Neural progenitor cell (in vitro differentiated cells): ENCODE data around the gene ITGA3. TPM values are rescaled to one million over a fixed set of nuclear protein-coding genes. Genes with fewer than 3 reads are reported as not detected.

Source experiments
- DNase-seq: peaks from one replicate; pipeline ENCODE4 v3.0.0-alpha.2; 2016; ENCODE audit warnings: low spot score
- H2AFZ ChIP-seq: fragments of 200-600 bp; sonication (generic); replicated peaks from 2 replicates; pipeline ENCODE4 v1.6.1; 2016; ENCODE audit warnings: antibody characterized with exemption
- H3F3A ChIP-seq: fragments of 200-600 bp; sonication (generic); 2 replicates; pipeline ENCODE4 v1.6.1; 2016; ENCODE audit warnings: antibody characterized with exemption, low read depth
- H3K27ac ChIP-seq: fragments of 200-600 bp; sonication (generic); 2 replicates; pipeline ENCODE4 v1.5.1; 2016; ENCODE audit warnings: mild to moderate bottlenecking
- H3K27me3 ChIP-seq: fragments of 200-600 bp; sonication (generic); 2 replicates; pipeline ENCODE4 v1.6.1; 2016; ENCODE audit warnings: mild to moderate bottlenecking, moderate library complexity
- H3K36me3 ChIP-seq: fragments of 200-600 bp; sonication (generic); 2 replicates; pipeline ENCODE4 v1.5.1; 2016
- H3K4me1 ChIP-seq: fragments of 200-600 bp; sonication (generic); 2 replicates; pipeline ENCODE4 v1.6.1; 2016; ENCODE audit warnings: mixed run types
- H3K4me2 ChIP-seq: fragments of 200-600 bp; sonication (generic); 2 replicates; pipeline ENCODE4 v1.6.1; 2016
- H3K4me3 ChIP-seq: fragments of 200-600 bp; sonication (generic); 2 replicates; pipeline ENCODE4 v1.5.1; 2016
- H3K79me2 ChIP-seq: fragments of 200-600 bp; sonication (generic); 2 replicates; pipeline ENCODE4 v1.6.1; 2016; ENCODE audit warnings: low read depth
- H3K9ac ChIP-seq: fragments of 200-600 bp; sonication (generic); 2 replicates; pipeline ENCODE4 v1.6.1; 2016
- H3K9me3 ChIP-seq: fragments of 200-600 bp; sonication (generic); 2 replicates; pipeline ENCODE4 v1.5.1; 2016; ENCODE audit warnings: low read depth
- H4K20me1 ChIP-seq: fragments of 200-600 bp; sonication (generic); 2 replicates; pipeline ENCODE4 v1.6.1; 2016; ENCODE audit warnings: low read depth
- H3K27ac Mint-ChIP-seq: 3 replicates; pipeline ENCODE4 v1.8.0; 2021; ENCODE audit warnings: mixed read lengths
- H3K27me3 Mint-ChIP-seq: 2 replicates; pipeline ENCODE4 v1.8.0; 2022; ENCODE audit warnings: low read depth, mild to moderate bottlenecking, inconsistent platforms, moderate library complexity, mixed read lengths; ENCODE audit not compliant: insufficient read depth
- H3K36me3 Mint-ChIP-seq: 3 replicates; pipeline ENCODE4 v1.8.0; 2021; ENCODE audit warnings: mixed read lengths
- H3K4me1 Mint-ChIP-seq: 3 replicates; pipeline ENCODE4 v1.8.0; 2021; ENCODE audit warnings: mixed read lengths
- H3K4me3 Mint-ChIP-seq: 3 replicates; pipeline ENCODE4 v1.8.0; 2021; ENCODE audit warnings: mild to moderate bottlenecking, moderate library complexity, mixed read lengths
- H3K9me3 Mint-ChIP-seq: 3 replicates; pipeline ENCODE4 v1.8.0; 2020; ENCODE audit warnings: mixed read lengths
- CTCF ChIP-seq: fragments of 200-600 bp; sonication (generic); IDR thresholded peaks from 2 replicates; pipeline ENCODE4 v1.5.1; 2017; ENCODE audit warnings: antibody characterized with exemption, mild to moderate bottlenecking
- EZH2 ChIP-seq: fragments of 200-600 bp; sonication (generic); IDR thresholded peaks from 2 replicates; pipeline ENCODE4 v1.6.1; 2017; ENCODE audit warnings: antibody characterized with exemption, mild to moderate bottlenecking, moderate library complexity
- EZH2phosphoT487 ChIP-seq: fragments of 200-600 bp; sonication (generic); IDR thresholded peaks from 2 replicates; pipeline ENCODE4 v1.6.1; 2017; ENCODE audit warnings: antibody characterized with exemption
- total RNA-seq: library from RNA; depleted of rRNA; stranded (reverse); fragments of >200 nt; gene quantifications from 2 replicates; pipeline ENCODE4 v1.2.3, GENCODE V29; 2015; ENCODE audit warnings: low replicate concordance

The ITGA3 gene
- total RNA-seq, 1 donor from 2014 or later: 7.7 TPM

DNA sequence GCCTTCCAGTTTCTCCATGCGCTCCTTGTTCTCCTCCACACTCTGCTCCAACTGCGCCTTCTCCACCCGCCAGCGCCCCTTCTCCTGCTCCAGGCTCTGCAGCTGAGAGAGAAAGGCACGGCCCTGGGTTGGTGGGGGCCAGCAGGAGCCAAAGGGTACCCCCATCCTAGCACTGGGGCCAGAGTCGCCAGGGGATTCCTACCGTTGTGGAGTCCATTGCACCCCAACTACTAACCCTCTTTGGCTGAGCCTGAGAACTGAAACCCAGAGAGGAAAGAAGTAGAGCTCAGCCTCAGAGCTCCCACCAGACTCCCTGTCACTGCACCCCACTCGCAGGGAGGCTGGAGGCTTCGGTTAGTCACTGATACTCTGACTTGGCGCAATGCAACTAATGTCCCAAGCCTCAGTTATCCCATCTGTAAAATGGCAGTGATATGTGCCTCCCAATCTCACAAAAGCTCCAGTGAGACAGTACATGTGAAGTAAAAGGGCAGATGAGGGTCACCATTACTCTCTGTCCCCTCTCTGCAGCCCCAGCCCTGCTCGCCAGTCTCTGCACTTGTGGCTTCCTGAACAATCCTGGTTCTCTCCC is 80.3 kb downstream of the ITGA3 start:
- no peak for DNase-seq
- Histone ChIP-seq H3K27me3 (no peaks in the 10 kb centered on the region), H3K27ac (no peak overlapping the region), H3K4me3 (no peak overlapping the region), H3K79me2 (no peaks in the 10 kb centered on the region), H3K9ac (no peak overlapping the region), H4K20me1 (peaks cover 15% of the 10 kb centered on the region), H3K36me3 (no peaks in the 10 kb centered on the region), H3K4me1 (no peaks in the 10 kb centered on the region), H3K4me2 (no peak overlapping the region), H3K9me3 (no peaks in the 10 kb centered on the region), H2AFZ (no peak overlapping the region), H3F3A (peaks cover 9% of the 10 kb centered on the region)
- Mint-ChIP-seq H3K27me3 (peaks cover 10% of the 10 kb centered on the region), H3K4me1 (peaks cover 20% of the 10 kb centered on the region), H3K4me3 (no peak overlapping the region), H3K36me3 (peaks cover 29% of the 10 kb centered on the region), H3K27ac (no peak overlapping the region), H3K9me3 (no peaks in the 10 kb centered on the region)
- TF ChIP-seq CTCF: no peak
- TF ChIP-seq EZH2: no peak
- no peak for TF ChIP-seq EZH2phosphoT487

- Histone ChIP-seq H3K4me2 (no peak overlapping the region), H3K4me3 (no peak overlapping the region), H3K9me3 (no peaks in the 10 kb centered on the region), H3K27me3 (no peaks in the 10 kb centered on the region), H3K27ac (no peak overlapping the region), H3K79me2 (no peaks in the 10 kb centered on the region), H3K4me1 (no peaks in the 10 kb centered on the region), H3K9ac (no peak overlapping the region), H3F3A (peaks cover 8% of the 10 kb centered on the region), H4K20me1 (peaks cover 15% of the 10 kb centered on the region), H2AFZ (no peak overlapping the region), H3K36me3 (no peaks in the 10 kb centered on the region)
- peaks cover 19% of the 10 kb centered on the region for H3K4me1 Mint-ChIP-seq
- no peak for TF ChIP-seq EZH2phosphoT487
- no peak for TF ChIP-seq CTCF
- no peak for TF ChIP-seq EZH2
- no peaks in the 10 kb centered on the region for H3K9me3 Mint-ChIP-seq
- no peak overlapping the region for H3K27ac Mint-ChIP-seq
- peaks cover 33% of the 10 kb centered on the region for H3K36me3 Mint-ChIP-seq
- DNase-seq: no peak
- H3K4me3 Mint-ChIP-seq: no peak overlapping the region
- H3K27me3 Mint-ChIP-seq: peaks cover 7% of the 10 kb centered on the region
These were observed 81.1 kb downstream of the ITGA3 start for GRCh38 chr17:50137042-50137441.

DNA sequence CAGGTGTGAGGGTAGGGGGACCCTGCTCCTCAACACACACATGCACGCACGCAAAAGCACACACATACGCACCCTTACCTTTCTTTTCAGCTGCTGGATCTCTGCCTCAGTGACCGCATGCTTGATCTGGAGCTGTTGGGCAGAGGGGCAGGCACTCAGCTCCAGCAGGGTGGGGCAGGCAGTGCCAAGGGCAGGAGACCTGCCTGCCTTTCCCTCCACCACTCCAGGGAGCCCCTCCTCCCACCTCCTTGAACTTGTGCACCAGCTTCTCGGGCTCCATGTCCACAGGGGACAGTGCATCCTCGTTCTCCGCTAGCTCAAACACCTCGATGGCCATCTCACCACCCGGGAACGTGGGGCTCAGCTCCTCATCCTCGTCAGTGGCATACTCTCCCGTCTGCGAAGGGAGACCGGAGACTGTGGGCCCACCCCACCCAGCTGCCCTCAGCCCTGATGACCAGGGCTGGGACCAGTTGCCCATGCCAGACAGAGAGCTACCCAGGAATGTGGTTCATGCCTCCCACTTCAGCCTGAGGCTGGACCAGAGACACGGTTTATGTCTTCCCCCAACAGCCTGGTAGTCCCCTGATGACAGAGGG is 83.4 kb downstream of the ITGA3 start:
- Mint-ChIP-seq H3K27ac (no peak overlapping the region), H3K36me3 (peaks cover 43% of the 10 kb centered on the region), H3K27me3 (peaks cover 7% of the 10 kb centered on the region), H3K9me3 (no peaks in the 10 kb centered on the region), H3K4me3 (no peak overlapping the region), H3K4me1 (peaks cover 7% of the 10 kb centered on the region)
- Histone ChIP-seq H3K4me2 (no peak overlapping the region), H3K27me3 (no peaks in the 10 kb centered on the region), H3K27ac (no peak overlapping the region), H3K9ac (no peak overlapping the region), H3F3A (peaks cover 8% of the 10 kb centered on the region), H3K36me3 (no peaks in the 10 kb centered on the region), H4K20me1 (peaks cover 12% of the 10 kb centered on the region), H3K4me1 (no peaks in the 10 kb centered on the region), H2AFZ (no peak overlapping the region), H3K9me3 (no peaks in the 10 kb centered on the region), H3K79me2 (no peaks in the 10 kb centered on the region), H3K4me3 (no peak overlapping the region)
- no peak for DNase-seq
- TF ChIP-seq EZH2 (no peak), EZH2phosphoT487 (no peak), CTCF (no peak)

Other genes starting within 250 kb of the ITGA3 start
- gene TAC4, start 208.0 kb upstream of the ITGA3 start, total RNA-seq: not detected in 2 replicates
- gene DLX4, start 86.9 kb upstream of the ITGA3 start, total RNA-seq: 0.53 TPM in 1 of 2 replicates, not detected in the other
- gene DLX3, start 60.9 kb upstream of the ITGA3 start, total RNA-seq: 0.04 and 0.87 TPM in 2 replicates
- gene PDK2, start 39.2 kb downstream of the ITGA3 start, total RNA-seq: 12.6 and 17.3 TPM in 2 replicates
- gene SAMD14, start 74.0 kb downstream of the ITGA3 start, total RNA-seq: 8.7 and 27.9 TPM in 2 replicates
- 12.0 and 31.4 TPM in 2 replicates for gene PPP1R9B, start 94.6 kb downstream of the ITGA3 start, total RNA-seq
- 1.5 TPM in 1 of 2 replicates, not detected in the other for gene SGCA, start 109.9 kb downstream of the ITGA3 start, total RNA-seq
- 1.1 and 4.2 TPM in 2 replicates for gene COL1A1, start 145.5 kb downstream of the ITGA3 start, total RNA-seq
- gene TMEM92, start 218.4 kb downstream of the ITGA3 start, total RNA-seq: 1.8 and 4.4 TPM in 2 replicates